Measurements from ENCODE around the gene RARB.

The RARB gene

DNA sequence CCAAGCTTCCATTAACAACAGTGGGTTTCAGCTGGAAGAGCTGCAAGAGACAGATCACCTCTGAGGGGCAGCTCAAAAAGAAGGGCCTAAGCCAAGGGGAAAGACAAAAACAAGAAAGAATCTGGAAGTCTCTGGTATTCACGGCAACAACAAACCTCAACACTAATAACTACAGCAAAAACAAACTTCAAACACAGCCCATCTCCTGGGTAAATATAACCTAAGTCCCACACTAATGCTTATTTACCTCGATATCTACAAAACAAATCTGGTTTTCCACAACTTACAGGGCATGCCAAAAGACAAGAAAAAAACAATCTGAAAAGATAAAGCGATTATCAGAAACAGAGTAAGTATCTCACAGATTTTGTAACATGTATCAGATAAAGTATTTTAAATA, 207.0 kb downstream of the RARB start:
- no peak overlapping the region for H3K27ac Mint-ChIP-seq
- H3K4me1 Mint-ChIP-seq, result no peaks in the 10 kb centered on the region
- H3K36me3 Mint-ChIP-seq (ENCODE audit: low read depth), result peaks cover 72% of the 10 kb centered on the region
- H3K9me3 Mint-ChIP-seq, result no peaks in the 10 kb centered on the region
- TF ChIP-seq, protein P1, sequence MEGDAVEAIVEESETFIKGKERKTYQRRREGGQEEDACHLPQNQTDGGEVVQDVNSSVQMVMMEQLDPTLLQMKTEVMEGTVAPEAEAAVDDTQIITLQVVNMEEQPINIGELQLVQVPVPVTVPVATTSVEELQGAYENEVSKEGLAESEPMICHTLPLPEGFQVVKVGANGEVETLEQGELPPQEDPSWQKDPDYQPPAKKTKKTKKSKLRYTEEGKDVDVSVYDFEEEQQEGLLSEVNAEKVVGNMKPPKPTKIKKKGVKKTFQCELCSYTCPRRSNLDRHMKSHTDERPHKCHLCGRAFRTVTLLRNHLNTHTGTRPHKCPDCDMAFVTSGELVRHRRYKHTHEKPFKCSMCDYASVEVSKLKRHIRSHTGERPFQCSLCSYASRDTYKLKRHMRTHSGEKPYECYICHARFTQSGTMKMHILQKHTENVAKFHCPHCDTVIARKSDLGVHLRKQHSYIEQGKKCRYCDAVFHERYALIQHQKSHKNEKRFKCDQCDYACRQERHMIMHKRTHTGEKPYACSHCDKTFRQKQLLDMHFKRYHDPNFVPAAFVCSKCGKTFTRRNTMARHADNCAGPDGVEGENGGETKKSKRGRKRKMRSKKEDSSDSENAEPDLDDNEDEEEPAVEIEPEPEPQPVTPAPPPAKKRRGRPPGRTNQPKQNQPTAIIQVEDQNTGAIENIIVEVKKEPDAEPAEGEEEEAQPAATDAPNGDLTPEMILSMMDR (IDR thresholded peaks at IDR 0.05; ENCODE audit: unreplicated experiment in 3 of 3), result no peak
- no peaks in the 10 kb centered on the region for H3K27me3 Mint-ChIP-seq (ENCODE audit: low read depth)
- no peak overlapping the region for H3K4me3 Mint-ChIP-seq
